Muscle layer of duodenum (tissue), 2 donors: ENCODE results near the gene MTCL1.

ENCODE experiments used
- H3K27ac ChIP-seq: one replicate; pipeline ENCODE4 v1.7.0; 2013; ENCODE audit warnings: mild to moderate bottlenecking, low read length
- H3K27me3 ChIP-seq: one replicate; pipeline ENCODE4 v1.7.0; 2013; ENCODE audit warnings: low read depth, mild to moderate bottlenecking, control low read depth, low read length
- H3K36me3 ChIP-seq, 2 donors: one replicate each; pipeline ENCODE4 v1.7.0; 2013; ENCODE audit warnings: low read length in 2 of 2, control low read depth in 1 of 2, mild to moderate bottlenecking in 1 of 2; ENCODE audit not compliant: insufficient read depth in 2 of 2, control insufficient read depth in 1 of 2
- H3K4me1 ChIP-seq, 2 donors: one replicate each; pipeline ENCODE4 v1.7.0; 2013; ENCODE audit warnings: low read length in 2 of 2, mild to moderate bottlenecking in 2 of 2, control low read depth in 1 of 2, moderate library complexity in 1 of 2; ENCODE audit not compliant: insufficient read depth in 2 of 2, control insufficient read depth in 1 of 2
- H3K4me3 ChIP-seq, 2 donors: one replicate each; pipeline ENCODE4 v1.7.0; 2013; ENCODE audit warnings: low read length in 2 of 2, low read depth in 1 of 2, mild to moderate bottlenecking in 1 of 2
- H3K9me3 ChIP-seq, 2 donors: one replicate each; pipeline ENCODE4 v1.7.0; 2013; ENCODE audit warnings: low read length in 2 of 2, control low read depth in 1 of 2, mild to moderate bottlenecking in 1 of 2; ENCODE audit not compliant: control insufficient read depth in 1 of 2
- donor health status: healthy.

The MTCL1 gene

DNA sequence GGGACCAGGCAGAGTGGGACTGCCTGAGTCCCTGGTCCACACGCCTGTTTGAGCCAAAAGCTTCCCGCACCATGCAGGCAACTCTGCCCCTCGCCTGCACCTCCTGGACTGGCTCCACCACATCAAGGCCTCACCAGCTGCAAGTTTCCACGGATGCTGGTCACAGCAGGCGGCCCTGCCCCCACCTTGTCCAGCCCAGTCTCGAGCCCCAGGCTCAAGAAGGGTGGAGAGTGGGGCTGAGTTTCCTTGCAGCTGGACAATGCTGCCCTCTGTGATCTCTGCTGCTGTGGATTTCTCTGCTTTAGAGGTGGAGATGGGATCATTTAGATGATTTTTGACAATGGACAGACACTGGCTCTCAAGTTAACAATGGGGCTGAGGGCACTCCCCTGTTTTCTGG, 74.9 kb downstream of the MTCL1 start:
- Histone ChIP-seq H3K4me1 (peaks cover 0 to 3% of the 10 kb centered on the region in 2 donors), H3K36me3 (peaks cover 4 to 6% of the 10 kb centered on the region in 2 donors), H3K27me3 (no peaks in the 10 kb centered on the region), H3K4me3 (no peak overlapping the region), H3K9me3 (no peaks in the 10 kb centered on the region), H3K27ac (no peak overlapping the region)

DNA sequence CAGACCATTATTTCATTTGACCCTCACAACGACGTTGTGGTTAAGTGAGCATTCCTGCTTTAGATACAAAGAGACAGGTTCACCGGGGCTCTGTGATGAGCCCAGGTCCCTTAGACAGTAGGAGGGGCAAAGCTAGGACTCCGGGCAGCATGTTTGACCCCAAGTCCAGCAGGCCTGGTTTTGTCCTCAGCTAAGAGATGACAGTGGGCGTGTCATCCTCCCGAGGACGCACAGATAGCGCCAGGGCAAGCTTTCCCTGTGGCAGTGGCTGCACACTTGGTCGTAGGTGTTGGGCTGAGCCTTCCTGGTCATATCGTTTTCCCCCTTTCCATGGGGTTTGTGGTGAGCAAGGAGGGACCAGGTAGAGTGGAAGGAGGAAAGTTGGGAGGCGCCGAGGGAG, 76.3 kb downstream of the MTCL1 start:
- Histone ChIP-seq H3K27ac (no peak overlapping the region), H3K9me3 (no peaks in the 10 kb centered on the region), H3K27me3 (no peaks in the 10 kb centered on the region), H3K4me3 (no peak overlapping the region), H3K36me3 (peaks cover 5 to 11% of the 10 kb centered on the region in 2 donors), H3K4me1 (no peaks in the 10 kb centered on the region)

DNA sequence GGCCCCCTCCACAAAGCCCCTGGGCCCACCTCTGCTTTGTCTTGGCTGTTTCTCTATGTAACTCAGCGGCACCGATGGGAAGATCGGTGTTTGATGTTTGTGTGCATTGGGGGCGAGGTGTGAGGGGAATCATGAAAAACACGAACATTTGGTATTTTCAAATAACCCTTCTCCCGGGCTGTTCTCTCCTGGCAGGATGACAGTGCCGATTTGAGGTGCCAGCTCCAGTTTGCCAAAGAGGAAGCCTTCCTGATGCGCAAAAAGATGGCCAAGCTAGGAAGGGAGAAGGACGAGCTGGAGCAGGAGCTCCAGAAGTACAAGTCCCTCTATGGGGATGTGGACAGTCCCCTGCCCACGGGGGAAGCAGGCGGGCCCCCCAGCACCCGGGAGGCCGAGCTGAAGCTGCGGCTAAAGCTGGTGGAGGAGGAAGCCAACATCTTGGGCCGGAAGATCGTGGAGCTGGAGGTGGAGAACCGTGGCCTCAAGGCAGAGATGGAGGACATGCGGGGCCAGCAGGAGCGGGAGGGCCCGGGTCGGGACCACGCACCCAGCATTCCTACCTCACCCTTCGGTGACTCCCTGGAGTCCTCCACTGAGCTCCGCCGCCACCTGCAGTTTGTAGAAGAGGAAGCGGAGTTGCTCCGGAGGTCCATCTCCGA, 78.1 kb downstream of the MTCL1 start:
- no peak overlapping the region for H3K27ac ChIP-seq
- H3K4me1 ChIP-seq: no peaks in the 10 kb centered on the region
- H3K27me3 ChIP-seq: no peaks in the 10 kb centered on the region
- H3K36me3 ChIP-seq: peaks cover 10 to 15% of the 10 kb centered on the region in 2 donors
- no peaks in the 10 kb centered on the region for H3K9me3 ChIP-seq
- H3K4me3 ChIP-seq: no peak overlapping the region

DNA sequence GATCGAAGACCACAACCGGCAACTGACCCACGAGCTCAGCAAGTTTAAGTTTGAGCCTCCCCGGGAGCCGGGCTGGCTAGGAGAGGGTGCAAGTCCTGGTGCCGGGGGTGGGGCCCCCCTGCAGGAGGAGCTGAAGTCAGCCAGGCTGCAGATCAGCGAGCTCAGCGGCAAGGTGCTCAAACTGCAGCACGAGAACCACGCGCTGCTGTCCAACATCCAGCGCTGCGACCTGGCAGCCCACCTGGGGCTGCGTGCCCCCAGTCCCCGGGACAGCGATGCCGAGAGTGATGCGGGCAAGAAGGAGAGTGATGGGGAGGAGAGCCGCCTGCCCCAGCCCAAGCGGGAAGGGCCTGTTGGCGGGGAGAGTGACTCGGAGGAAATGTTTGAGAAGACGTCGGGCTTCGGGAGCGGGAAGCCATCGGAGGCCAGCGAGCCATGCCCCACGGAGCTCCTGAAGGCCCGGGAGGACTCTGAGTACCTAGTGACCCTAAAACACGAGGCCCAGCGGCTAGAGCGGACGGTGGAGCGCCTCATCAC, 78.7 kb downstream of the MTCL1 start:
- H3K4me1 ChIP-seq: no peaks in the 10 kb centered on the region
- H3K4me3 ChIP-seq: no peak overlapping the region
- H3K27me3 ChIP-seq: no peaks in the 10 kb centered on the region
- H3K9me3 ChIP-seq: no peaks in the 10 kb centered on the region
- H3K36me3 ChIP-seq: peaks cover 10 to 15% of the 10 kb centered on the region in 2 donors
- no peak overlapping the region for H3K27ac ChIP-seq

DNA sequence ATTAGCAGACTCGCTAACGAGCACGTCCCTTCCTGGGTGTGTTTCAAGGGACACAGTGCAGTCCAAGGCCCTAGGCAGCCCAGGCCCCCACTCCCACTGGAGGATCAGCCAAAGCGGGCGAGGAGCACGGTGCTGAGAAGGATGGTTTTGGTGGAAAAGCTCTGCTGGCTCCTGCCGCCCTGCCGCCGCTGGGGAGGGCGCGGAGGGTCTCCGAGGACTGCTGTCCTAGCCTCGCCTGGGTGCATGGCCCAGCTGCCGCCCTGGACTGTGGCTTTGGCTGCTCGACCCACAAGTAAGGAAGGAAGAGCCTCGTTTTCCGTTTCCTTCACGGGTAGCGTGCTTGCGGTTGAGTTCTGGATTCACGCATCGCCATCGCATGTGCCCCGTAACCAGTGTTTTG, 79.9 kb downstream of the MTCL1 start:
- H3K4me1 ChIP-seq: no peaks in the 10 kb centered on the region

DNA sequence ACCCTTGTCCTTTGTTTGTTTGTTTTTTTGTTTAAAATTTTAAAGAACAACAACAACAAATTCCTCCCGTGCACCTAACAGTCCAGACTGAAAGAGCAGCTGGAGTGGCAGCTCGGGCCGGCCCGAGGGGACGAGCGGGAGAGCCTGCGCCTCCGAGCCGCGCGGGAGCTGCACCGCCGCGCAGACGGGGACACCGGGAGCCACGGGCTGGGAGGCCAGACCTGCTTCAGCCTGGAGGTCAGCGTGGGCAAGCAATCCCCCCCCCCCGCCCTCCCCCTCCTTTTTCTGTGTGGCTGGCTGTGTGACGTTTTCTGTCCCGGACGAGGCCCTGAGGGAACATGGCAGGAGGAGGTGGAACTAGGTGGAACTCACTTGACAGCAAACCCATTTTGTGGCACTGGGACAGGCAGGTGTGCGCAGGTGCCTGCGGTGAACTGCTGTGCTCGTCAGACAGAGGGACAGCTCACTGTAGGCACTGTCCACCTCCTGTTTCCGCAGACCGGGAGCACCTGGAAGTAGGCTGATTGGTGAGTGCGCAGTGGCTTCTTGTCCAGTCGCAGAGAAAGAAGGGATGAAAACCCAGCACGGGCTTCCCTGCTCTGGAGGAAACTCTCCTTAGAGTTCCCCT, 80.6 kb downstream of the MTCL1 start:
- H3K4me1 ChIP-seq: no peaks in the 10 kb centered on the region
- no peaks in the 10 kb centered on the region for H3K9me3 ChIP-seq
- H3K27ac ChIP-seq: no peak overlapping the region
- peaks cover 10 to 15% of the 10 kb centered on the region in 2 donors for H3K36me3 ChIP-seq
- H3K27me3 ChIP-seq: no peaks in the 10 kb centered on the region
- H3K4me3 ChIP-seq: no peak overlapping the region

More for the DNA sequence above, 79.9 kb downstream of the MTCL1 start:
- H3K9me3 ChIP-seq: no peaks in the 10 kb centered on the region
- no peak overlapping the region for H3K27ac ChIP-seq
- H3K27me3 ChIP-seq: no peaks in the 10 kb centered on the region
- H3K4me3 ChIP-seq: no peak overlapping the region
- H3K36me3 ChIP-seq: peaks cover 10 to 15% of the 10 kb centered on the region in 2 donors

DNA sequence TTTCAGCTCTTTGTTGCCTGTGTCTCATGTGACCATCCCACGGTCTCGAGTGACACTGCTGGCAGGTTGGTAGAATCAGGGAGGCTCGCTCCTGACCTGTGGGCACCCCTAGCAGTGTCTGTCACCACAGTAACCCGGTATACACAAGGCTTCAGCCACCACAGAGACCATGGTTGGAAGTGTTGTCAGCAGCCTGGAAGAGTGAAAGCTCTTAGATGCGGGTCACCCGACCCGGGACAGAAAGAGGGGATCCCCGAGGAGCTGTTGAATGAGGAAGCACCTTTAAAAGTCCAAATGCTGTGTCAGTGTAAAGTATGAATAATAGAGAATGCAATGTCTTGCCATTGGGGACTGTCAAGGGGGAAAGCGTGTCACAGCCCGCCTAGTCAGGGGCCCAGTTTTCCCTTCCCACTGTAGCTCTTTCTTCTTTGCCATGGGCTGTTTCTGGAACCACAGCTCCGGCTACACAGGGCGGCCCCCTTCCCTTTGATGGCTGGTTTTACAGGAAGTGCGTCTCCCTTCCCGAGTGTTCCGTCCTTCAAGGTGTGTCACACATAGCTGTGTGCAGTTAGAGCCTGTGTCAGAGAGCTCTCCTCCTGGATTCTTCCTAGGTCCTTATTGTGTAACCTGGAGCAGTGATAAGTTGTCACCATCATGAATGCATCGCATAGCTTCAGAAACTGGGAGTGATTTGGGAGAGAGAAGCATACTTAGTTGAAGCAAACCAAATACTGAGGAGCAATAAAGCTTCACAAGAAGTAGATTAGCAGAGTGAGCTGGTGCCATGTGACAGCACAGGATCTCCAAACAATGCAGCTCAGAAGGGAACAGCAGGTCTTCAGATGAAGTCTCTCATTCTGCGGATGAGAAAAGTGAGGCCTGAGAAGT, 81.4 kb downstream of the MTCL1 start:
- Histone ChIP-seq H3K4me3 (no peak overlapping the region), H3K36me3 (peaks cover 10 to 15% of the 10 kb centered on the region in 2 donors), H3K27ac (no peak overlapping the region), H3K4me1 (no peaks in the 10 kb centered on the region), H3K27me3 (no peaks in the 10 kb centered on the region), H3K9me3 (no peaks in the 10 kb centered on the region)

DNA sequence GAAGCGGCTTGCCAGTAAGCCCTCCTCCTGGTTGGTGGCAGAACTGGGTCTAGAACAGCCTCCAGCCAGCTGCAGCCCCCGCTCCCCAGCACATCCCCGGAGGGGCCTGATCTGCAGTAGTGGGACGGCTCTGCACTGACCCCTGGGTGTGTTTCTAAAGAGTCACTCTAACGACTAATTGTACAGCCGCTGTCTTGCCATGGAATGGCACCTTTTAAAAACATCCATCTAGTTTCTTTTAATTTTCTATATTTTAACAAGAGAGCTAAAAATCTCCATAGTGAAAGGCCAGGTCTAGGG, 82.0 kb downstream of the MTCL1 start:
- Histone ChIP-seq H3K27me3 (no peaks in the 10 kb centered on the region), H3K4me1 (no peaks in the 10 kb centered on the region), H3K36me3 (peaks cover 9 to 15% of the 10 kb centered on the region in 2 donors), H3K4me3 (no peak overlapping the region), H3K27ac (no peak overlapping the region), H3K9me3 (no peaks in the 10 kb centered on the region)

DNA sequence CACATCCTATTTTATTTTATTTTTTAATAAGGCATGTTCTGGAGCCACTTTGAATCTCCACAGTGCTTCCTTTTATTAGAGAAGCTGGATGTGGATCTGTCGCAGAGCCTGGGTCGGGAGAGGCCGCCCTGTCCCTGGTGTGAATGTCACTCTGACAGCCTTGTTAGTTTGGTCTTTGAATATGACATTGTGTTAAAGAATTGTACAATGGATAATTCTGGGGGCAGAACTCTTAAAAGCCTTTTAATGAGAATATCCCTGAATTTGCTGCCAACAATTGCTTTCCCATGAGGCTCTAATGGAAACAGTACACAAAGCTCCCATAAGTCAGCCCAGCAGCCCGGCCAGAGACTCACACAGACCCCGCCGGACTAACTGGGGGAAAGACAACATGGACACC, 82.4 kb downstream of the MTCL1 start:
- H3K36me3 ChIP-seq: peaks cover 6 to 10% of the 10 kb centered on the region in 2 donors
- peaks cover 0 to 1% of the 10 kb centered on the region in 2 donors for H3K4me1 ChIP-seq
- no peak overlapping the region for H3K4me3 ChIP-seq
- H3K9me3 ChIP-seq: no peaks in the 10 kb centered on the region
- no peaks in the 10 kb centered on the region for H3K27me3 ChIP-seq
- H3K27ac ChIP-seq: no peak overlapping the region

DNA sequence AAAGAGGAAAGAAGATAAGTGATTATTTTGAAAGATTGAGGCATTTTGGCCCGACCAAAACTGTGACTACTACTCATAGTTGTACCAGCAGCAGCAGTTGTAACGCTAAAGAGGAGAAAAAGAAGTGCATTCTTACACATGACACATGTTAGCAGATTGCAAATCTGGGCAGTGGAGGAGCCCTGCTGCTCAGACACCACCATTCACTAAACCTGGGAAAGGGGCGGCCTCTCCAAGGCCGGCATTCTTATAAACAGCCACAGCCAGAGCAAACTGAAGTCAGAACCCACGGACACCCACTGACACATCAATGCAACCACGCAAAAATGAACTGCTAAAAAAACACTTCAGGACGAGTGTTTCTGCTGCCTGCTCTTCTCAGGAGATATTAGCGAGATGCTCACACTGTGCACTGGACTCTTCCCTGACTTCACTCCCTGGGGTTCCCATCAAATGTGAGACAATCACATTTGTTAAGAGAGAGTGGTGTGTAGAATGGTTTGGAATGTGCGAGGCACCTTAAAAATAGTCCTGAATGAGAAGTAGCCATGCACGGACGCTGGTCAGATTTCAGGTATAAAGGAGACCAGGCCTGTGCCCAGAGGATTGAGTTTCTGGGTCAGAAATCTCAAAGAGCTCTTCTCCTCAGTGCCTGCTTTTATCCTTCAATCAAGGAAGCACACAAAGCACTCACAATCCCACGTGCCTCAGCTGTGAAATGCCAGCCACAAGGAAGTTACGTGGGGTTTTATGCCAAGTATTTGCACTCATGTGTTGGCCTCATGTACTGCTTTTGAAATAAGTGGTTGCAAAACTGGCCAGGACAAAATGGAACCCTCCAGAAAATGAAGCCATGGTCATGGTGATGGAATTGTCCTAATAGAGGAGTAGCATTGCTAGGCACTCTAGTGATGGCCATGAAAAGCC, 83.4 kb downstream of the MTCL1 start:
- Histone ChIP-seq H3K9me3 (no peaks in the 10 kb centered on the region), H3K4me3 (no peak overlapping the region), H3K4me1 (peaks cover 0 to 10% of the 10 kb centered on the region in 2 donors), H3K27me3 (no peaks in the 10 kb centered on the region), H3K27ac (no peak overlapping the region), H3K36me3 (peaks cover 6 to 9% of the 10 kb centered on the region in 2 donors)
